Thyroid gland (tissue), 4 donors: Measurements from ENCODE around the gene LRRC56.

Experiments
- CTCF ChIP-seq, 6 experiments: fragments of 200-600 bp in 3 of 6; fragments of 450-650 bp in 3 of 6; sonication (generic) in 3 of 6; IDR thresholded peaks; one replicate each; pipeline ENCODE4 v1.5.1; 2016 to 2019; ENCODE audit warnings: antibody characterized with exemption in 6 of 6, mild to moderate bottlenecking in 2 of 6, inconsistent platforms in 1 of 6, moderate library complexity in 1 of 6
- POLR2A ChIP-seq, 2 donors: fragments of 450-650 bp; IDR thresholded peaks; one replicate each; pipeline ENCODE4 v1.6.1; 2017; ENCODE audit warnings: antibody characterized with exemption in 2 of 2, mild to moderate bottlenecking in 2 of 2, moderate library complexity in 1 of 2

DNA sequence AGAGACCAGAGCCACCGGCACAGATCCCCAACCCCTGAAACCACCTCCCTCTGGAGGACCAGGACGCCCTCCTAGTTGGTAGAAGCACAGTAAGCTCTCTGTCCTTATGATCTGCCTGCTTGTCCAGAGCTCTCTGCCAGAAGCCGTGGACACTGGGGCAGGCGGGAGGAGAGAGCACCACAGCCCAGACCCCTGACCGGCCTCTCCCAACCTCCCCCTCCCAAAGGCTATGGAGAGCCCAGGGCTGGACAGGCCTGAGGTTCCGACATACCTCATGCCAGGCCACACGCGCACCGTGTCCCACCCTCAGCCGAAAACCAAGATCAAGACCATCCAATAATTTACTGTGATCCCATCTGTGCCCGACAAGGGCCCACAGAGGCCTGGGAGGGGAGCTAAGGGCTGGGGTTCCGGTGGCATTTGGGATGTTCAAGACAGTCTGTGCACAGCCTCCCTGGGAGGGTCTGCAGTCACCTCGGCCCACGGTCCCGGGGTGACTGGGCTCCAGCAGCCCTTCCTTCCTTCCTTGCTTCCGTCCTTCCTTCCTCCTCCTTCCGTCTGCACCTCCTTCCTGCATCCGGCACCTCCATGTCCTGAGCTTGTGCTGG, 5.3 kb upstream of the LRRC56 start:
- no peak for TF ChIP-seq CTCF (IDR thresholded peaks at IDR 0.05)
- no peak for TF ChIP-seq POLR2A (IDR thresholded peaks at IDR 0.05)
